Calu3 (cell line): Measurements from ENCODE around the gene SLC35F1. TPM values are rescaled to one million over a fixed set of nuclear protein-coding genes. Genes with fewer than 3 reads are reported as not detected.

Experiments used
- BruUV-seq: library from RNA; stranded (reverse); fragments of 400-500 nt; replicated peaks from 2 replicates; lab custom pipeline; 2021; lab: Mats Ljungman, UMichigan
- CTCF ChIA-PET: fragments of 300-600 bp; sonication (Branson Sonifier 250); formaldehyde crosslinking; loops from one replicate; lab custom pipeline; 2022; ENCODE audit warnings: antibody characterized with exemption; lab: Charles Lee
- DNase-seq: peaks from one replicate; pipeline ENCODE4 v3.0.0; 2022
- H3K27ac Mint-ChIP-seq: one replicate; pipeline ENCODE4 v1.8.0; 2022; ENCODE audit warnings: mixed read lengths; ENCODE audit not compliant: unreplicated experiment
- H3K27me3 Mint-ChIP-seq: one replicate; pipeline ENCODE4 v1.8.0; 2022; ENCODE audit warnings: mixed read lengths; ENCODE audit not compliant: unreplicated experiment
- H3K36me3 Mint-ChIP-seq: one replicate; pipeline ENCODE4 v1.8.0; 2022; ENCODE audit warnings: mild to moderate bottlenecking, moderate library complexity, mixed read lengths; ENCODE audit not compliant: insufficient read depth, unreplicated experiment
- H3K4me1 Mint-ChIP-seq: one replicate; pipeline ENCODE4 v1.8.0; 2022; ENCODE audit warnings: mild to moderate bottlenecking, low read depth, mixed read lengths; ENCODE audit not compliant: unreplicated experiment
- H3K4me3 Mint-ChIP-seq: one replicate; pipeline ENCODE4 v1.8.0; 2022; ENCODE audit warnings: mild to moderate bottlenecking, low read depth, moderate library complexity, mixed read lengths; ENCODE audit not compliant: unreplicated experiment
- H3K9me3 Mint-ChIP-seq: one replicate; pipeline ENCODE4 v1.8.0; 2022; ENCODE audit warnings: low read depth, mixed read lengths; ENCODE audit not compliant: unreplicated experiment
- CTCF ChIP-seq: fragments of 200-600 bp; IDR thresholded peaks from one replicate; pipeline ENCODE4 v1.8.0; 2022; ENCODE audit warnings: antibody characterized with exemption; ENCODE audit not compliant: unreplicated experiment
- intact Hi-C: fragments of 100-400 bp; cut with micrococcal nuclease; formaldehyde crosslinking; loops from one replicate; pipeline ENCODE4 v1.10.0; 2022; ENCODE audit not compliant: unreplicated experiment
- total RNA-seq: library from RNA; stranded (reverse); gene quantifications from 2 replicates; pipeline ENCODE4 v1.2.3, GENCODE V29; 2022

The SLC35F1 gene
- total RNA-seq, 1 experiment from 2014 or later, result not detected

GRCh38 chr6:118171852-118172251, 264.8 kb downstream of the SLC35F1 start:
- Mint-ChIP-seq H3K4me1 (no peaks in the 10 kb centered on the region), H3K27ac (no peak overlapping the region), H3K9me3 (peaks cover 10% of the 10 kb centered on the region), H3K27me3 (no peaks in the 10 kb centered on the region), H3K36me3 (no peaks in the 10 kb centered on the region), H3K4me3 (no peak overlapping the region)
- CTCF ChIA-PET, result interaction anchor here (0.7 kb wide), 1 partner anchor 412 kb away, joined by 4 read pairs; no protein-coding TSS in a partner anchor
- intact Hi-C loops, result no loop called here
- DNase-seq, result no peak
- no peak for TF ChIP-seq CTCF
- no TSS peak for BruUV-seq

GRCh38 chr6:118174071-118174470, 267.0 kb downstream of the SLC35F1 start:
- no peak for TF ChIP-seq CTCF
- Mint-ChIP-seq H3K27me3 (no peaks in the 10 kb centered on the region), H3K36me3 (no peaks in the 10 kb centered on the region), H3K27ac (no peak overlapping the region), H3K9me3 (peaks cover 10% of the 10 kb centered on the region), H3K4me1 (no peaks in the 10 kb centered on the region), H3K4me3 (no peak overlapping the region)
- CTCF ChIA-PET, result no interaction called here
- no peak for DNase-seq
- intact Hi-C loops, result no loop called here
- no TSS peak for BruUV-seq

GRCh38 chr6:118177720-118178119, 270.7 kb downstream of the SLC35F1 start:
- Mint-ChIP-seq H3K4me3 (no peak overlapping the region), H3K36me3 (no peaks in the 10 kb centered on the region), H3K27ac (no peak overlapping the region), H3K27me3 (no peaks in the 10 kb centered on the region), H3K9me3 (peaks cover 10% of the 10 kb centered on the region), H3K4me1 (no peaks in the 10 kb centered on the region)
- no peak for TF ChIP-seq CTCF
- intact Hi-C loops, result no loop called here
- BruUV-seq, result no TSS peak
- no peak for DNase-seq
- CTCF ChIA-PET, result no interaction called here

- Mint-ChIP-seq H3K36me3 (no peaks in the 10 kb centered on the region), H3K4me3 (no peak overlapping the region), H3K27ac (no peak overlapping the region), H3K27me3 (no peaks in the 10 kb centered on the region), H3K4me1 (no peaks in the 10 kb centered on the region), H3K9me3 (peaks cover 4% of the 10 kb centered on the region)
- TF ChIP-seq CTCF, result no peak
- CTCF ChIA-PET, result no interaction called here
- no TSS peak for BruUV-seq
- DNase-seq, result no peak
- intact Hi-C loops, result no loop called here
Measured at GRCh38 chr6:118179048-118179447, 272.0 kb downstream of the SLC35F1 start.
